ENCODE data around the gene MAPK1. TPM values are rescaled to one million over a fixed set of nuclear protein-coding genes. Genes with fewer than 3 reads are reported as not detected.
"Not testable (repeated sequence)": the region's sequence is repeated elsewhere in the genome, so short reads cannot be mapped to it uniquely, and the experiment has no call there.

MAPK1 gene
- total RNA-seq, 1 donor from 2014 or later, result 148 TPM

DNA sequence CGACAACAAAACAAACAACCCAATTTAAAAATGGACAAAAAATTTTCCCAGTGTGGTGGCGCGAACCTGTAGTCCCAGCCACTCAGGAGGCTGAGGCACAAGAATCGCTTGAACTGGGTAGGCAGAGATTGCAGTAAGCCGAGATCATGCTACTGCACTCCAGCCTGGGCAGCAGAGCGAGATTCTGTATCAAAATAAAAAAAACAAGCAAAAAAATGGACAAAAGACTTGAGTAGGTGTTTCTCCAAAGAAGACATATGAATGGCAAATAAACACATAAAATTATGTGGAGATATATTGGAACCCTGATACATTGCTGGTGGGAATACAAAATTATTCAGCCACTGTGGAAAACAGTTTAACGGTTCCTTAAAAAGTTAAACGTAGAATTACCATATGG, 27.4 kb upstream of the MAPK1 start:
- Mint-ChIP-seq H3K36me3 (ENCODE audit: low read depth, unreplicated experiment) (no peaks in the 10 kb centered on the region), H3K4me1 (ENCODE audit: low read depth, unreplicated experiment) (no peaks in the 10 kb centered on the region), H3K27ac (ENCODE audit: unreplicated experiment) (no peak overlapping the region), H3K9me3 (ENCODE audit: unreplicated experiment) (no peaks in the 10 kb centered on the region), H3K4me3 (ENCODE audit: unreplicated experiment) (no peak overlapping the region), H3K27me3 (ENCODE audit: low read depth, unreplicated experiment) (no peaks in the 10 kb centered on the region)
- Histone ChIP-seq H2AFZ (ENCODE audit: low read depth, low read length) (no peak overlapping the region), H3K9me3 (ENCODE audit: insufficient read depth, low read depth, low read length) (no peaks in the 10 kb centered on the region), H3K4me2 (ENCODE audit: low read length) (no peak overlapping the region), H3K79me2 (ENCODE audit: insufficient read depth, low read length) (no peaks in the 10 kb centered on the region), H3K36me3 (ENCODE audit: insufficient read depth, low read length) (no peaks in the 10 kb centered on the region), H3K9ac (ENCODE audit: low read length) (no peak overlapping the region), H3K27ac (ENCODE audit: low read depth, low read length) (no peak overlapping the region), H3K4me3 (ENCODE audit: insufficient read depth, low read depth, low read length) (no peak overlapping the region), H3K4me1 (ENCODE audit: insufficient read depth, low read length) (no peaks in the 10 kb centered on the region), H3K27me3 (ENCODE audit: insufficient read depth, low read length) (no peaks in the 10 kb centered on the region), H4K20me1 (ENCODE audit: insufficient read depth, low read length) (no peaks in the 10 kb centered on the region)
- FAIRE-seq (no peak), DNase-seq (ENCODE audit: low read depth) (no peak)
- no peak for TF ChIP-seq EZH2 (IDR thresholded peaks at IDR 0.05; ENCODE audit: insufficient read depth, low read length)
- TF ChIP-seq, protein P1, sequence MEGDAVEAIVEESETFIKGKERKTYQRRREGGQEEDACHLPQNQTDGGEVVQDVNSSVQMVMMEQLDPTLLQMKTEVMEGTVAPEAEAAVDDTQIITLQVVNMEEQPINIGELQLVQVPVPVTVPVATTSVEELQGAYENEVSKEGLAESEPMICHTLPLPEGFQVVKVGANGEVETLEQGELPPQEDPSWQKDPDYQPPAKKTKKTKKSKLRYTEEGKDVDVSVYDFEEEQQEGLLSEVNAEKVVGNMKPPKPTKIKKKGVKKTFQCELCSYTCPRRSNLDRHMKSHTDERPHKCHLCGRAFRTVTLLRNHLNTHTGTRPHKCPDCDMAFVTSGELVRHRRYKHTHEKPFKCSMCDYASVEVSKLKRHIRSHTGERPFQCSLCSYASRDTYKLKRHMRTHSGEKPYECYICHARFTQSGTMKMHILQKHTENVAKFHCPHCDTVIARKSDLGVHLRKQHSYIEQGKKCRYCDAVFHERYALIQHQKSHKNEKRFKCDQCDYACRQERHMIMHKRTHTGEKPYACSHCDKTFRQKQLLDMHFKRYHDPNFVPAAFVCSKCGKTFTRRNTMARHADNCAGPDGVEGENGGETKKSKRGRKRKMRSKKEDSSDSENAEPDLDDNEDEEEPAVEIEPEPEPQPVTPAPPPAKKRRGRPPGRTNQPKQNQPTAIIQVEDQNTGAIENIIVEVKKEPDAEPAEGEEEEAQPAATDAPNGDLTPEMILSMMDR (IDR thresholded peaks at IDR 0.05; ENCODE audit: insufficient read depth, low read depth, low read length), result no peak

DNA sequence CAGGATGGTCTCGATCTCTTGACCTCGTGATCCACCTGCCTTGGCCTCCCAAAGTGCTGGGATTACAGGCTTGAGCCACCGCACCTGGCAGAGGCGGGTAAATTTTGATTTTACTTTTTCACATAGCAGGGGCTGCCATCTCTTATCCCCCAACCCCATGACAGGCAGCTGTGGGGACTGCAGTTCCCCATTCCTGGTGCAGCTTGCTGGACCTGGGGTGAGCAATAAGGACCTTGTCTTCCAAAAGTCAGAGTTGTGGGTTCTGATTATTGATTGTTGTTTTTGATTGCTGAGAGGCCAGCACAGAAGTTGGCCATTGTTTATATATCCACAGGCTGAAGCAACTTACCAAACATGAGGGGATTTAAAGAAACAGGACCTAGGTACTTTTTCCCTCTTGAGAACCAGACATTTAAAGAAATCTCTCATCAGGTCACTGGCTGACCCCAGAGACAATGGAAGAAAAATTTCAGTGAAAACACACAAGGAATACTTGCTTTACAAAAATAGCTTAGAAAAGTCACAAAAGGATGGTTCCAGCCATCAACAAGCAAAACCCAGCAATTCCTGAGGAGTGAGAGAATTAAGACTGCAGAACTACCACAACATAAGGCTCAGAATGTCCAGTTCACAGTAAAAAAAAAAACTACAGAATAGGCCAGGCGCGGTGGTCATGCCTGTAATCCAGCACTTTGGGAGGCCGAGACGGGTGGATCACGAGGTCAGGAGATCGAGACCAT, 22.0 kb upstream of the MAPK1 start:
- Histone ChIP-seq H3K79me2 (ENCODE audit: insufficient read depth, low read length) (no peaks in the 10 kb centered on the region), H2AFZ (ENCODE audit: low read depth, low read length) (no peak overlapping the region), H3K27me3 (ENCODE audit: insufficient read depth, low read length) (no peaks in the 10 kb centered on the region), H3K9me3 (ENCODE audit: insufficient read depth, low read depth, low read length) (no peaks in the 10 kb centered on the region), H3K4me3 (ENCODE audit: insufficient read depth, low read depth, low read length) (no peak overlapping the region), H3K9ac (ENCODE audit: low read length) (no peak overlapping the region), H4K20me1 (ENCODE audit: insufficient read depth, low read length) (no peaks in the 10 kb centered on the region), H3K4me2 (ENCODE audit: low read length) (no peak overlapping the region), H3K27ac (ENCODE audit: low read depth, low read length) (no peak overlapping the region), H3K4me1 (ENCODE audit: insufficient read depth, low read length) (no peaks in the 10 kb centered on the region), H3K36me3 (ENCODE audit: insufficient read depth, low read length) (no peaks in the 10 kb centered on the region)
- Mint-ChIP-seq H3K4me1 (ENCODE audit: low read depth, unreplicated experiment) (peaks cover 4% of the 10 kb centered on the region), H3K36me3 (ENCODE audit: low read depth, unreplicated experiment) (no peaks in the 10 kb centered on the region), H3K27me3 (ENCODE audit: low read depth, unreplicated experiment) (peaks cover 4% of the 10 kb centered on the region), H3K4me3 (ENCODE audit: unreplicated experiment) (no peak overlapping the region), H3K9me3 (ENCODE audit: unreplicated experiment) (no peaks in the 10 kb centered on the region), H3K27ac (ENCODE audit: unreplicated experiment) (no peak overlapping the region)
- TF ChIP-seq, protein P1 (IDR thresholded peaks at IDR 0.05; ENCODE audit: insufficient read depth, low read depth, low read length), result no peak
- no peak for TF ChIP-seq EZH2 (IDR thresholded peaks at IDR 0.05; ENCODE audit: insufficient read depth, low read length)
- no peak for DNase-seq (ENCODE audit: low read depth)
- FAIRE-seq, result no peak

DNA sequence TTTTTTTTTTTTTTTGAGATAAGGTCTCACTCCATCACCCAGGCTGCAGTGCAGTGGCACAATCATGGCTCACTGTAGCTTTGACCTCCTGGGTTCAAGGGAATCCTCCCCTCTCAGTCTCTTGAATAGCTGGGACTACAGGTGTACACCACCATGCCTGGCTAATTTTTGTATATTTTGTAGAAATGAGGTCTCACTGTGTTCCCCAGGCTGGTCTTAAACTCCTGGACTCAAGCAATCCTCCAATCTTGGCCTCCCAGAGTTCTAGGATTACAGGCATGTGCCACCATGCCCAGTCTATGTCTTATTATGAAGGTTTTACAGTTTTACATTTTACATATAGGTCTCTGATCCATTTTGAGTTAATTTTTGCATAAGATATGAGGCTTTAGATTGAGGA, 20.4 kb upstream of the MAPK1 start:
- H3K36me3 Mint-ChIP-seq (ENCODE audit: low read depth, unreplicated experiment), result no peaks in the 10 kb centered on the region
- no peak for FAIRE-seq
- Histone ChIP-seq H2AFZ (ENCODE audit: low read depth, low read length) (no peak overlapping the region), H4K20me1 (ENCODE audit: insufficient read depth, low read length) (no peaks in the 10 kb centered on the region), H3K9ac (ENCODE audit: low read length) (no peak overlapping the region), H3K27me3 (ENCODE audit: insufficient read depth, low read length) (no peaks in the 10 kb centered on the region), H3K79me2 (ENCODE audit: insufficient read depth, low read length) (no peaks in the 10 kb centered on the region), H3K36me3 (ENCODE audit: insufficient read depth, low read length) (no peaks in the 10 kb centered on the region), H3K9me3 (ENCODE audit: insufficient read depth, low read depth, low read length) (no peaks in the 10 kb centered on the region), H3K4me1 (ENCODE audit: insufficient read depth, low read length) (no peaks in the 10 kb centered on the region), H3K4me3 (ENCODE audit: insufficient read depth, low read depth, low read length) (no peak overlapping the region), H3K4me2 (ENCODE audit: low read length) (no peak overlapping the region), H3K27ac (ENCODE audit: low read depth, low read length) (no peak overlapping the region)
- peaks cover 4% of the 10 kb centered on the region for H3K4me1 Mint-ChIP-seq (ENCODE audit: low read depth, unreplicated experiment)
- H3K27me3 Mint-ChIP-seq (ENCODE audit: low read depth, unreplicated experiment), result peaks cover 4% of the 10 kb centered on the region
- H3K27ac Mint-ChIP-seq (ENCODE audit: unreplicated experiment), result no peak overlapping the region
- no peak for TF ChIP-seq EZH2 (IDR thresholded peaks at IDR 0.05; ENCODE audit: insufficient read depth, low read length)
- TF ChIP-seq, protein P1 (IDR thresholded peaks at IDR 0.05; ENCODE audit: insufficient read depth, low read depth, low read length), result no peak
- no peak for DNase-seq (ENCODE audit: low read depth)
- no peaks in the 10 kb centered on the region for H3K9me3 Mint-ChIP-seq (ENCODE audit: unreplicated experiment)
- H3K4me3 Mint-ChIP-seq (ENCODE audit: unreplicated experiment), result no peak overlapping the region

DNA sequence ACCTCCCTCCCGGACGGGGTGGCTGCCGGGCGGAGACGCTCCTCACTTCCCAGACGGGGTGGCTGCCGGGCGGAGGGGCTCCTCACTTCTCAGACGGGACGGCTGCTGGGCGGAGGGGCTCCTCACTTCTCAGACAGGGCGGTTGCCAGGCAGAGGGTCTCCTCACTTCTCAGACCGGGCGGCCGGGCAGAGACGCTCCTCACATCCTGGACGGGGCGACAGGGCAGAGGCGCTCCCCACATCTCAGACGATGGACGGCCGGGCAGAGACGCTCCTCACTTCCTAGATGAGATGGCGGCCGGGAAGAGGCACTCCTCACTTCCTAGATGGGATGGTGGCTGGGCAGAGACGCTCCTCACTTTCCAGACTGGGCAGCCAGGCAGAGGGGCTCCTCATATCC, 16.5 kb upstream of the MAPK1 start:
- H3K9me3 ChIP-seq (ENCODE audit: insufficient read depth, low read depth, low read length); H3K4me1 ChIP-seq (ENCODE audit: insufficient read depth, low read length); H3K27me3 Mint-ChIP-seq (ENCODE audit: low read depth, unreplicated experiment); H4K20me1 ChIP-seq (ENCODE audit: insufficient read depth, low read length); H3K4me3 ChIP-seq (ENCODE audit: insufficient read depth, low read depth, low read length); H3K4me1 Mint-ChIP-seq (ENCODE audit: low read depth, unreplicated experiment); H3K36me3 Mint-ChIP-seq (ENCODE audit: low read depth, unreplicated experiment); DNase-seq (ENCODE audit: low read depth); H2AFZ ChIP-seq (ENCODE audit: low read depth, low read length); H3K4me3 Mint-ChIP-seq (ENCODE audit: unreplicated experiment); H3K27ac Mint-ChIP-seq (ENCODE audit: unreplicated experiment); H3K4me2 ChIP-seq (ENCODE audit: low read length); H3K27me3 ChIP-seq (ENCODE audit: insufficient read depth, low read length); H3K27ac ChIP-seq (ENCODE audit: low read depth, low read length); H3K9me3 Mint-ChIP-seq (ENCODE audit: unreplicated experiment); H3K79me2 ChIP-seq (ENCODE audit: insufficient read depth, low read length); FAIRE-seq; H3K36me3 ChIP-seq (ENCODE audit: insufficient read depth, low read length); H3K9ac ChIP-seq (ENCODE audit: low read length): not testable (repeated sequence)
